HG03558 (cell line): ENCODE results near the gene RASSF8.
"Not testable (repeated sequence)": the region's sequence is repeated elsewhere in the genome, so short reads cannot be mapped to it uniquely, and the experiment has no call there.

Experiments
- ATAC-seq: cut with Tn5 transposase; IDR thresholded peaks from one replicate; pipeline ENCODE4 v1.9.1; 2021; ENCODE audit warnings: moderate number of reproducible peaks; ENCODE audit not compliant: unreplicated experiment; ENCODE audit errors: extremely low read depth

The RASSF8 gene

DNA sequence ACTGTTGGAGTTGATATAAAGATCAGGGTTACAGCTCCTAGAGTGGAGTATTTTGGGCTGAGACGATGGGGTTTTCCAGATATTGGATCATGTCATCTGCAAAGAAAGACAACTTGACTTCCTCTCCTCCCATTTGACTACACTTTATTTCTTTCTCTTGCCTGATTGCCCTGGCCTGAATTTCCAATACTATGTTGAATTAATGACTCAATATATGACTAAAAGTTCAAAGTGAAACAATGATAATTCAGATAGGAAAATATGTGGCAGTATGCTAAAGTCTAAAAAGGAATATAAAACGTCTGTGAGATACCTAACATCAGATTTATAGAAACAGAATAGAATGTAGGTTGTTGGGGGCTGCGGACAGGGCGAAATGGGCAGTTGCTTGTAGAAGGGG, 94.2 kb downstream of the RASSF8 start:
- no peak for ATAC-seq

DNA sequence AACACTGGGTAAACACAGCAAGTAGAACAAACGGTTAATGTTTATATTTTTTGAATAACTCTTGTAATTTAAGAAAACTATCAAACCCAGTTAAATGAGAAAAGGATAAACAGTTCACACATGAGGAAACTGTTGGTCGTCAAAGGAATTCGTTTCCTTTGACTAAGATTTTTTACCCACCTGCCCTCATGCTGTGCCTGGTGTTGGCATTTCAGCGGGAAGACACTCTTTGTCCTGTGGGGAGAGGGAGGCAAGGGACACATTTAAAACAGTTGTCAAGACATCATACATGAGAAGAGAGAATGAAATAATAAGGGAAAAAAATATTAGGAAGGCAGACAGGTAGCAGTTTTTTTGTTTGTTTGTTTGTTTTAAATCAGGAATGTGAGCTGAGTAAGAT, 95.9 kb downstream of the RASSF8 start:
- ATAC-seq, result no peak

DNA sequence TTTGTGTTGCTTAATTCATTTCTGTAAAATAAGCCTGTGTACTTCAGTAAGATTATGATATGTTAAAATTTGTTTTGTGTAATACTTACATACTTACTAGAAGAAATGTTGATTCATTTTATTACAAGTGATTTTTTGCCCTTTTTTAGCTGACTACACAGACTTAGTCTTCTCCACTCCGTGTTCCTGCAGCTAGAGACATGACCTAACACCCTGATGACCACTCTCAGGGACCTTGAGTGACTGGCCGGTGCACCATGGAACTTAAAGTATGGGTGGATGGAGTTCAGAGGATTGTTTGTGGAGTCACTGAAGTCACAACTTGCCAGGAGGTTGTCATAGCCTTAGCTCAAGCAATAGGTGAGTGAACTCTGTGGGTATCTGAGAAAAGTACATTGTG, 96.6 kb downstream of the RASSF8 start:
- ATAC-seq, result no peak

DNA sequence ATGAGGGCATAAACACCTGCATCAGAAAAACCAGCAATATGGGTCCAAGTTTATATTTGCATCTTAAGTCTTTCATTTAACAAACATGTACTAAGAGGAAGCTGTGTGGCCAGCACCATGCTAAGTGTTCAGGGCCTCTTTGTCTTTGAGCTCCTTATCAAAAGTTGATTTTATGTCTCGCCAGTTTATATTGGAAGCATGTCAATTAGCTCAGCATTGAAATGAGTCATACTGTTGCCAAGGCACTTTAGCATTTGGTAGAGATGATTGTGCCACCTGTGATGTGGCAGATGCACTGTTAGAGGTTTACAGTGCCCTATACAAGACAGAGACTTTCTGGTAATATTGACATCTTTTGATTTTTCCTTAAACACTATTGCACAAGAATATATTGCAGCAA, 97.9 kb downstream of the RASSF8 start:
- ATAC-seq, result no peak

DNA sequence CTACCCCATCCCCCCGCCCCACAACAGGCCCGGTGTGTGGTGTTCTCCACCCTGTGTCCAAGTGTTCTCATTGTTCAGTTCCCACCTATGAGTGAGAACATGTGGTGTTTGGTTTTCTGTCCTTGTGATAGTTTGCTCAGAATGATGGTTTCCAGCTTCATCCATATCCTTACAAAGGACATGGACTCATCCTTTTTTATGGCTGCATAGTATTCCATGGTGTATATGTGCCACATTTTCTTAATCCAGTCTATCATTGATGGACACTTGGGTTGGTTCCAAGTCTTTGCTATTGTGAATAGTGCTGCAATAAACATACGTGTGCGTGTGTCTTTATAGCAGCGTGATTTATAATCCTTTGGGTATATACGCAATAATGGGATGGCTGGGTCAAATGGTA, 98.8 kb downstream of the RASSF8 start:
- not testable (repeated sequence) for ATAC-seq

DNA sequence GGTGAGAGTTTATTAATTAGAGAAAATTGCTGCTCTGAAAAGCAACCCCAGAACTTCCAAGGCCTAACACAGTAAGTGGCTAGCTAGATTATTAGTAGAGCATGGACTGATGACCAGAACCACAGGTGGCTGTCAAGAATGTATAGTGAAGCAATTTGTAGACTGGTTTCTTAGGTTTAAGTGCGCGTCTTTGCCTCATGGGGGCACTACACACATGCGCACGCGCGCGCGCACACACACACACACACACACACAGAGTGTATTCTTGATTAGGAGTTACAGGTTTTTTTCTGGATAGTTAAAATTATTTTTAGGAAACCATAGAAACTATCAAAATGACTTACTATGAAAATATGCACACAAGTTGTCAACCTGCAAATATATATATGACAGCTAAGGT, 99.8 kb downstream of the RASSF8 start:
- no peak for ATAC-seq

DNA sequence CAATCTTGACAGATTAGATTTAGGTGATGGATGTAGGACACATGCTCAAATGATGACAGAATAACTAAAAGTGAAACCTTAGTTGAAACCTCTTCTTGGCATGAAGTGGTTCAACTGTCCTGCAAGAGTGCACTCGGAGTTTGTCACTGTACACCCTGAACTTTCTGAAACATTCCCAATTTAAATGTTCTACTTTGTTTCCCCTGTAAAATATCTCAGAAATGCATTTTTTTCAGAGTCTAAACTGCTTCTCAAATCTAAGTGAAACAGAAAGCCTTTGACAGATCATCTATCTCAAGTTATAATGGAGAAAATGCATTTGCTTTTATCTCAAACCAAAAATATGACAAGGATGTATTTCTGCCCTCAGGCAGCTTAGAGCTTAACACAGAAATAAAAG, 100.3 kb downstream of the RASSF8 start:
- no peak for ATAC-seq

DNA sequence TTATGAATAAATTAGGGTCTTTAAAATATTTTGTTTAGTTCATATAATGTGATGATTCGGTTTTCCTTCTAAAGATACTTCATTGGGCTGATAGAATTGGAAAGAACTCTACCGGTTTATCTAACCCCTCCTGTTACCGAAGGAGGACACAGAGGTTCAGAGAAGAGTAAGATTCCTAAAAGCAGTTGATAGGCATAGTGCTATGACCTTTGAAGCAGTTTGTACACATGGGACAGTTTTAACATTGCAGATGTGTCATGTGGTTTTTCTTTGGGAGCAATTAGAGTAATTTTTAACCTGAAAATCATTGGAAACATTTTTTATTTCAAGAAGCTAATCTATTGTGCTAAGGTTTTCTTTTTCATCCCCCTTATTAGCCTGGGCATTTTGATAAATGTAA, 103.5 kb downstream of the RASSF8 start:
- ATAC-seq, result no peak

DNA sequence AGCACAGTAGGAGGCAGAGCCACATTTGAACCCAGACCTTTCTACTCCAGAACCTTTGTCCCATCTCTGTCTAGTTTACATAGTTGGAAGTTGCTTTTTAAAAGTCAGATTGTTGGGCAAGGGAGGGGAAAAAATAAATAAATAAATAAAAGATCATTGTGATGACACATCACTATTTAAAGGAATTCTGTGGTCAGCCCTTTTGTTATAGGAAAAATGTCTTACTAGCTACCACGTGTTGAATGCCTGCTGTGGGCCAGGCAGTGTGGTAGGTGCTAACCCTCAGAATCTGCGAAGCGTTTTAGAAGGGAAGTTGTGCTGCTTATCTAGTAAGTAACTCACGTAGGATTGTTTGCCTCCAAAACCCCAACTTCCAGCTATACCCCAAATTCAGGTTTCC, 104.1 kb downstream of the RASSF8 start:
- ATAC-seq, result no peak

DNA sequence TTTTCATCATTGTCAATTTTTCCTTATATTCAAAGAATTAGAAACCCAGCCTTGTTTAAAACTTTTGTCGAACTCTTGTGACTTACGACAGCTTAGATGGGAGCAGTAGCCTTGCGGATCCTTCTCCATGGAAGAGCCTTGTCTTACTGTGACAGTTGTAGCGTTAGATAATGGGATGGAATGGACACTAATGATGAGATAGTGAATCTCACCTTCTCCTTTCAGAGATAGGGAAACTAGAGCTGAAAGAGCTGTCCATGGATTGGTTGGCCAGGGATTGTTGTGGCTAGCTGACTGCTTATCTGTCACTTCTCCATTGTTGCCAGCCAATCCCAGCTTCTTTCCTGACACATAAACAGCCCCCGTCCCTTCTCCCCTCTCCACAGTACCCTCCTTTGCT, 107.0 kb downstream of the RASSF8 start:
- ATAC-seq, result no peak

DNA sequence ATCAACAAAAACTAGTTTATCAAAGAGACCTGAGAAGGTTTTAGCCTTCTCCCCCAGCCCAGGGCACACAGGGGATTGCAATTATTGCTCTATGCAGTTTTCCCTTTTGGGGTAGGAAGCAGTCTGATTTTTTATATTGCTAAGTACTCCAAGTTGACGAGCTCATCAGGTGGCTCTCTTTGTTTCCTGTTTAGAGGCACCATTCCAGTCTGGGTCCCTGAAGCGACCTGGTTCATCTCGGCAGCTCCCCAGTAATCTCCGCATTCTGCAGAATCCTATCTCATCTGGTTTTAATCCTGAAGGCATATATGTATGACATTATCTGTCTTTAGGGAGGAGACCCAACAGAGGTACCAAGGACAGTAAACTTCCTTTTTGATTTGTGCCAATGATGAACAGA, 110.0 kb downstream of the RASSF8 start:
- no peak for ATAC-seq

DNA sequence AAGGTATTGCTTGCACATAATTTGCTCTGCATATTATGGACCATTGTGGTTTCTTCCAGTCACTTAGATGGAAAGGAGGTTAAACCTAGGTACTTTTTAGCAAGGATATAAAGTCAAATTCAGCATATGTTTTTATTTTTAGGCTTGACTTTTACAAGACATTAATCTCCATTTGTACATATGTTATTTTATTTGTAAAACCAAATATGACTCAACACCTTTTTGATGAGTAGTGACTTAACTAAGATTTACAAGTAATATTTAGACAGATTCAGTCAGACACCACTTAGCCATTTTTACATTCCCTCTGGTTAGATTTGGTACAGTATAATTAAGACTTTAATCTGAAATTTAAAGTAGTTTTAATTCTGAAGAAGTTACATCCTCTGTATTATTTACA, 111.3 kb downstream of the RASSF8 start:
- ATAC-seq, result no peak

DNA sequence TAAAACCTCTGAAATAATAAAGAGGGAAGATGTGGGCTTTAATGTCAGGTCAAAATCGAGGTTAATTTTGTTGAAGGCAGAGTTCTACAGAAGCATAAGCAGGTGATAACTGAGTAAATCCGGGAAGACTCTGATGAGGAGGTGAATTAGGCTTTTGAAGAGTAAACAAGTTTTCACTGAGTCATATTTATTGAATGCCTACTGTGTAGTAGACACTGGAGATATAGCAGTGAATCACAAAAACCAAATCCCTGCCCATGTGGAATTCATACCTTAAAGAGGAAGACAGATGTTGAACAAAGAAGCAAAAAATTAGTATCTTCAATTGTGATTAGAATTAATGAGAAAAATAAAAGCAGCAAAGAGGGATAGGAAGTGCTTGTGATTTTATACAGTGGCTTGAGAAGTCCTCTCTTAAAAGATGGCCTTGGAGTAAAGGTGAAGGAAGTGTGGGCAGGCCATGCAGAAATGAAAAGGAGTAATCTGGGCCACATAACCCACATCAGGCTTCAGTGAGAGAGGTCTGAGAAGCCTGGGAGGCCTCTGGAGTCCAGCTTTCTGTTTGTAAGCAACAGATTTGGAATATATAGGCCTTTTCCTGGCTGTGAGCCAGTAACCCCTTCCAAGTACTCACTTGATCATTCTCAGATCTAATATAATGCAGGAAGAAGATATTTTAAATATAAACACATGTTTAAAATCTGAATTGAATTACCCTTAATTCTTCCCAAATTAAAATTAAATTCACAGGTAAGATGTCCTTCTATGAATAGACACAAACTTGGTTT, 119.6 kb downstream of the RASSF8 start:
- ATAC-seq, result no peak

DNA sequence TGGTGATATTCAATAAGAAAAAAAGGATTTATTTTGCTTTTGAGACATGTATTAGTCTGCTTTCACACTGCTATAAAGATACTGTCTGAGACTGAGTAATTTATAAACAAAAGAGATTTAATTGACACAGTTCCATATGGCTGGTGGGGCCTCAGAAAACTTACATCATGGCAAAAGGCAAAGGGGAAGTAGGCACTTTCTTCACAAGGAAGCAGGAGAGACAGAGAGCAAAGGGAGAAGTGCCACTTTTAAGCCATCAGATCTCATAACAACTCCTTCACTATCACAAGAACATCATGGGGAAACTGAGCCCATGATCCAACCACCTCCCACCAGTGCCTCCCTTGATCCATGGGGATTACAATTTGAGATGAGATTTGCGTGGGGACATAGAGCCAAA, 122.4 kb downstream of the RASSF8 start:
- no peak for ATAC-seq

DNA sequence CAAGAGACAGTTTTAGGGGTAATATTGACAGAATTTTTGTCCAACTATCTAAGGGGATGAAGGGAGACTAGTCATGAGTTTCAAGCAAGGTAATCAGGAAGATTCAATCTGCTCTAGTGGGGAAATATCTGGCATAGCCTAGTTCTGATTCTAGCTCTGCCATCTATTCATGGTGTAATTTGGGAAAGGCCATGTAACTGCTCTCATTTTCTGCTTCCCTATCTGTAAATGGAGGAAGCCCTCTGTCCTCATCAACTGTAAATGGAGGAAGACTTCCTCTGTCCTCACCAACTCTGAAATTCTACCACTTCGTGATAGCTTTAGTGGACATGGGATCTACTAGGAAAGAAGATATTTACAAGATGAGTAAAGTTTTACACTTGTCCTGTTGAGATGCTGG, 128.5 kb downstream of the RASSF8 start:
- no peak for ATAC-seq

DNA sequence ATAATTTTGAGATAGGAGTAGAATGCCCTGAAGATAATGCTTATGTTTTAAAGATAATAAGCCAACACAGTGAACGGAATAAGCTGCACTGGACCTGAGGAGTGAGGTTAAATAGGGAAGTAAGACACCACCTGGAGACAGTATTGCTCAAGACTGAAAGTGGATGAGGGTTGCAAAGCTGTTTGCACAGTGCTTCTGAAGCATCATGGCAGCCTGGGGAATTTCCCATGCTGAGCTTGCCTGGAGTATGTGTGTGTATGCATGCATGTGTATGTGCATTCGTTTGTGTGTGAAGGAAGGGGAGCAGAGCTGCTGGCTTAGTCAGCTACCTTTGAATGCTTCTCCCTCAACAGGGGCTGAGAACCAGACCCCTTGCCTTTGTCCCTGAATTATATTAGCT, 130.5 kb downstream of the RASSF8 start:
- ATAC-seq, result peak; percentile 99

DNA sequence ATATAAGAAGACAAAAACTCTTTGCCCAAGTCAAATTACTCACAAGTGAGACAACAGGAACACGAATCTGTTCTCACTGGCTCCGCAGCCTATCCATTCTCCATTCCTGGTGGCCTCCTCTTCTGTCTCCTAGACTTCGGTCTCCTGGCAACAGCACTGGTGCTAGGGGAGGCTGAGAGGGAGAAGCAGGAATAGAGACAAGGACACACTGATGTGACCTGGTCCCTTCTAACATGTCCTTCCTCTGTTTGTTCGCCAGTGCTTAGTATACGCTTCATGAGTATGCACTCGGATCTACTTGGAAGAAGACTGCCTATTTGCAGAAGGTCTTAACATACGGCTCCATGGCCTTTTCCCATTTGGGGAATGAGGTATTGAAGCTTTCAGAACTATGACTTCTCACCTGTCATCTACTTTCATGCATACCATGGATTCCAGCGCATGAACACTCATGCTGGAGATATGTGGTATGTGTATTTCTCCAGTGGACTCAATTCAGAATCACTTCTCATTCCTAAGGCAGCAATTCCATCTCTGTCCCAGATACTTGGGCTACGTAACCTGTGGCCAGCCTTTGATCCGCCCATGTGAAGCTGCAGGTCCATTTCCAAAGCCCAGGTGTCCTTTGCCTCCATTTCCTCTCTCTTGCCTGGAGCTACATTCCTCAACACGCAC, 132.5 kb downstream of the RASSF8 start:
- ATAC-seq, result no peak

DNA sequence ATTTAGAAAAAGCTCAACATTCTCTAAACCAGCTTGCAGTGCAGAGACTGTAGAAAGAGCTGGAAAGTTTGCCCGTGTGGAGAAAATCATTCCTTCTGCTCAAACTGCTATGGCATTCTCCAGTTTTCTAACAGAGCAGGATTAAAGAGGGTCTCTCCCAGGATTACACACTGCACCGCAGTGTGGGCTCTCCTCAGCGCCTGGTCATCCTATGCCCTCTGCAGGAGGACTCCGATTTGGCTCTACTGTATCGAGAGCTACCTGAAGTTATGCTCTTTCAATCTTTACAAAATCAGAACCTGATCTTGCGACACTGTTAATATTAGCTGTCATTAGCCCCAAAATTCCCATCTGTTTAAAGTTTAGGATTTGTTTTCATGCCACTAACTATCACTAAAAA, 133.3 kb downstream of the RASSF8 start:
- ATAC-seq, result no peak

DNA sequence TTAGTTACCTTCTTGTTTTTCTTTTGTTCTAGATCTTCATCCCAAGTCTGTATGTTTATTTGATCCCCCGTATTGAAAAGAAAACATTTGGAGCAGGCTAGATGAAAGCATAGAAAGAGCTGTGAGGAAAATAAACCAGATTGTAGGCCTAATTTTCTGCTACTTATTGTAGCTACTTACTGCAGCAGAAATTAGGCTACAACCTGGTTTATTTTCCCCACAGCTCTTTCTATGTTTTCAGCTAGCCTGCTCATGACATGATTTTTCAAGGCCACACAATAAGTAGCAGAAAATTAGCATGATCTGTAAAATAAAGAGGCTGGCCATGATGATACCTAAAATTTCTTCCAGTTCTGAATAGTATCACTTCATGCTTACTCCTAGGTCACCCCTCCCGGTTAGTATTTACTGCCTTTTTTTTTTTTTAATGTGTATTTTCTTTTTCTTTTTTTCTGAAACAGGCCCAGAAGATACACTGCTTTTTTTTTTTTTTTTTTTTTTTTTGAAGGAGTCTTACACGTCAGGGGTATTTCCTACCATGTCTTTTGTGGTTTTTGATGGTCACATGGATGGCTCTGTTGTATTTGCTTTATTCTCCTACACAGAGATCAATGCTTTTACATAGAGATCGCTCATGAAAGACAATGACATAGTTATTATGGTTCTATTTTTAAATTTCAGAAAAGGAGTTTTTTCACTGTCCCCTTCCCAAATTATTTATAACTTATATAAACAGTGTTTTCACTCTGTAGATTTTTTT, 134.0 kb downstream of the RASSF8 start:
- no peak for ATAC-seq

DNA sequence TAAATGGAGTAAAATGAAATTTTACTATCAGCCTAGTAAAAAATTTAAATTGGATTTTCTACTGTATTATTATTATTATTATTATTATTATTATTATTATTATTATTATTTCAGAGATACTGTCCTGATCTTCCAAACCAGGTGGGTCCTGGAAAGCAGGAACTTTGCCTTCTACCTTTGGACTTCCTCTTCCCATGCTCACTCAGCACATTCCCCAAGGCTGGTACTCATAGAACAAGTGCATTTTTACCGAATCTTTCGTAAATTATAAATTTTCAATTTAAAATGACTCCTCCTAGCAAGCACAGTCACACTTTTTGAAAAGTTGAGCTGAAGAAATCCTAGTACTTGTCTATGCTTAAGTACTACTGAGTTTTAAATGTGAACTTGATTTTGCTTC, 136.7 kb downstream of the RASSF8 start:
- ATAC-seq, result no peak

DNA sequence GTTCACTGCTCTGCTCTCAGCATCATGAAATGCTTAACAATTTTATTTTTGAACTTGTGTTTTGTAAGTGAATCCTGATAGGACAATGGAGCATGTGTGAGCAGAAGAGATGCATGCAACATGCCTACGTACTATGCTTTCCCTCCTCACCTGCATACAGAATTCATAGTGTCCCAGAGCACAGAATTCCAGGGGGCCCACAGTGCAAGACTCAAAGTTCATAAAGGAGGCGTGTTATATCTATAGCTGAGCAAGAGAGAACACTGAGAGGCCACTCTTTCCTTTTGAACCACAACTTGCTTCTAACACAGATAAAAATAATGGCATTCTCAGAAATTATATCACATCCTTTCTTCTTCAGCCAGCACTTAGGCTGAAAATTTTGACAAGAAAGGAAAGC, 137.6 kb downstream of the RASSF8 start:
- no peak for ATAC-seq
